GM19463 (cell line): ENCODE data around the gene TIRAP.
"Not testable (repeated sequence)": the region's sequence is repeated elsewhere in the genome, so short reads cannot be mapped to it uniquely, and the experiment has no call there.

ENCODE experiments used
- ATAC-seq: cut with Tn5 transposase; IDR thresholded peaks from one replicate; pipeline ENCODE4 v1.9.1; 2021; ENCODE audit warnings: mild to moderate bottlenecking, moderate library complexity; ENCODE audit not compliant: unreplicated experiment

TIRAP gene

GRCh38 chr11:126282361-126282735, 545 bp upstream of the TIRAP start:
- no peak for ATAC-seq

DNA sequence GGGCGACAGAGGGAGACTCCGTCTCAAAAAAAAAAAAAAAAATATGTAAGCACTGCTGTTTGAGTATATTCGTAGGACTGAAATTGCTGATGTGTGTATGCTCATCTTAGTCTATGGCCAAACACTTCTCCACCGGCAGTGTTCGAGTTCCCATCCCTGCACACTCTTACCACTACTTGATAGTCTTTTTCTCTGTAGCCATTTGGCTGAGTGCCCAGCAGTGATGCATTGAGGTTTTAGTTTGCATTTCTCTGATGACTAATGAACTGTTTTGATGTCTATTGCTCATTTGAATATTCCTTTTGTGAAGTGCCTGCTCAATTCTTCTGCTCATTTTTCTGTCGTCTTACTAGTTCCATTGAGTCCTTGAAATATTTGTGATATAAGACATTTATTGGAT, 1.9 kb downstream of the TIRAP start:
- peak; percentile 48 for ATAC-seq

- ATAC-seq = no peak
These were observed 5.3 kb downstream of the TIRAP start for GRCh38 chr11:126288237-126288636.

DNA sequence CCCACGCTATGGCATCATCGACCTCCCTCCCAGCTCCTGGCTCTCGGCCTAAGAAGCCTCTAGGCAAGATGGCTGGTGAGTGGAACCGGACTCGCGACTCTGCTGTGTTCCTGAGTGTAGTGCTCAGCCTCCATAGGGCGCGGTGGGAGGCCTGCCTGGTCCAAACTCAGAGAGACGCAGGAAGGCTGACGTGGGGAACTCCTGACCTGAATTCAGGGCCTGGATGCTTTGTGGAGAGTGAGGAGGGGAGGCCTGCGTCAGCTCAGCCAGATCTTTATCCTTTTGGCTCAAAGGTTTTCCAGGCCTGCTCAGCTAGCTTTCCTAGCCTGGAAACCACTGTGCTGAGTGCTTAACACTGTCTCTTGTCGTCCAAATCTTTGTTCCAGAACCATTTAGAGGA, 8.0 kb downstream of the TIRAP start:
- ATAC-seq = no peak

GRCh38 chr11:126293726-126294125, 10.8 kb downstream of the TIRAP start:
- no peak for ATAC-seq

DNA sequence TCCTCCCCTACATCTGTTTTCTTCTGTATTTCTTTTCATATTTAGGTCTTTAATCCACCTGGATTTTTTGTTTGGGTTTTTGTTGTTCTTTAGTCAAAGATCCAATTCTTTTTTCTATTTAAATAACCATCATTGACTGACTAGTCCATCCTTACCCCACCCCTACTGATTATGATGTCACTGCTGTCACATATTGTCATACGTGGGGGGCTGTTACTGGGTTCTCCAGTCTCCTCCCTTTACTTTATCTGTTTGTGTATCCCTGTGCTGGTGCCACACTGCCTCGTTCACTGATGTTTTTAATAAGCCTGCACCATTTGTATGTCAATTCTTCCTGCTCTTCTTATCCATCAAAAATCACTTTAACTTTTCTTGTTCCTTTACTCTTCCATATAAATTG, 14.1 kb downstream of the TIRAP start:
- no peak for ATAC-seq

- ATAC-seq = peak; percentile 92
These were observed 20.9 kb downstream of the TIRAP start, which contains the start of gene DCPS for GRCh38 chr11:126303623-126304456. Gene DCPS, plus strand, starts transcription at chr11:126304060. Its CDS starts 21 bp downstream, at chr11:126304081.

- ATAC-seq = no peak
These were observed 21.7 kb downstream of the TIRAP start for GRCh38 chr11:126304457-126305075.

DNA sequence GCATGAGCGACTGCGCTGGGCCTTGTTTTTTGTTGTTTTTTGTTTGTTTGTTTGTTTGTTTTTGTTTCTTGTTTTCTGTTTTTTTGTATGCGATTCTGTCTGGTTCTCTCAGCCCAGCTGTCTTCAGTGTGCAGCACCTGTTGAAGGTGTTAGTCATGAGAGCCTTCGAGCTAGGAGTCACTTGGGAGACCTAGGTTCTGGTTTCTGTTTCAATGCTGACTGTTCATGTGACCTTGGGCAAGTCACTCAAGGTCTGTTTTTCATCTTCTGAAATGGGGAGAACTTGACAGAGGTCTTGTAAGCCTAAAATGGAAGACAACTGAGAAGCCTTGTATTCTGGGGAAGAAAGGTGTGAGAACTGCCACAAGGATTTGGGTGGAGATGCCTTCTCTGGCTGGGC, 22.8 kb downstream of the TIRAP start:
- peak; percentile 49 for ATAC-seq

DNA sequence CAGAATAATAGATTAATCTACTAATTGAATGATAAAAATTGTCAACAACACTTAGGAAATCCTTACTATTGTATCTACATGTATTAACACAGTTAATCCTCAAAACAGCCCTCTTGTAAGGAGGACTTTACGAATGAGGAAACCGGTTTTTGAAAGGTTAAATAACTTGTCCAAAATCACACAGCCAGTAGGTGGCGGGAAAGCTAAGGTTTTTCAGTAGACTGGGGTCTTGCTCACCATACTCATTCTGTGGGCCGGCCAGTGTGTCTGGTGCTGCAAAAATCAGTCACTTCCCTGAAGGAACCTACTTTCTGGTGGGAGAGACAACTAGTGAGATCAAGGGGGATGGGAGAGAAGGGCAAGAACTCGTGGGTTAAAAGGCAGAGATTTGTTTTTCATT, 24.8 kb downstream of the TIRAP start:
- ATAC-seq = no peak

- no peak for ATAC-seq
These were observed 25.4 kb downstream of the TIRAP start for GRCh38 chr11:126308271-126308671.

- not testable (repeated sequence) for ATAC-seq
These were observed 25.9 kb downstream of the TIRAP start for GRCh38 chr11:126308771-126309170.

- ATAC-seq = peak; percentile 30
These were observed 27.5 kb downstream of the TIRAP start for GRCh38 chr11:126310200-126310991.

DNA sequence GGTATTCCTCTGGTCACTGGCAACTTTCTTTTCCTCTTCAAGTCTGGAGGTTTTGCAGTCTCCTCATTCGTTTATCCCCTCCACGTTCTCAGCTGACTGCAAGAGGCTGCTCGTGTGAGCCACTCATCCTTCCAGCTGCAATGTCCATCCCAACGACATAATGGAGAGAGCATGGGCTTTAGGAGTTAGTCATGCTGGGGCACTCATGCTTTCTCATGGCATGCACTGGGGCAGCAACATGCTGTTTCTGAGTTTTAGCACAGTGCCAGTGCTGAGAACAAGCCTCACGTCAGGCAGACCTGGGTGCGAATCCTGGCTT, 28.1 kb downstream of the TIRAP start:
- no peak for ATAC-seq

- peak; percentile 65 for ATAC-seq
These were observed 28.8 kb downstream of the TIRAP start for GRCh38 chr11:126311401-126312291.

GRCh38 chr11:126312961-126313360, 30.1 kb downstream of the TIRAP start:
- ATAC-seq = no peak

GRCh38 chr11:126313826-126314225, 30.9 kb downstream of the TIRAP start:
- no peak for ATAC-seq

DNA sequence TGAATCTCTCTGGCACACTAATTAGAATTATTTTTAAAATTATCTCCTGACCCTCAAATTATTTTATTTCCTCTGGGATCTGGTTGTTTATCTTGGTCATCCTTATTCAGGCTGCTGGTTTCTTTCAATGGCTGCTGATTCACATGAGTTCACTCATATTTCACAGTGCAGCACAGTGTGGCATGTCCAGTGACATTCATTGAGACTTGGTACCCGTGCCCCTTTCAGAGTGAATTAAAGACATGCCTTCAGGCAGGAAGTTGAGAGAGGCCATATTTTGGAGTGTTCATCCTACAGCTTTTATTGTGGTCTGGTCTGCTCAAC, 34.5 kb downstream of the TIRAP start:
- ATAC-seq = no peak

GRCh38 chr11:126317756-126318573, 35.1 kb downstream of the TIRAP start:
- ATAC-seq = peak; percentile 28
